Measurements from ENCODE around the gene OPN1SW.

OPN1SW gene

DNA sequence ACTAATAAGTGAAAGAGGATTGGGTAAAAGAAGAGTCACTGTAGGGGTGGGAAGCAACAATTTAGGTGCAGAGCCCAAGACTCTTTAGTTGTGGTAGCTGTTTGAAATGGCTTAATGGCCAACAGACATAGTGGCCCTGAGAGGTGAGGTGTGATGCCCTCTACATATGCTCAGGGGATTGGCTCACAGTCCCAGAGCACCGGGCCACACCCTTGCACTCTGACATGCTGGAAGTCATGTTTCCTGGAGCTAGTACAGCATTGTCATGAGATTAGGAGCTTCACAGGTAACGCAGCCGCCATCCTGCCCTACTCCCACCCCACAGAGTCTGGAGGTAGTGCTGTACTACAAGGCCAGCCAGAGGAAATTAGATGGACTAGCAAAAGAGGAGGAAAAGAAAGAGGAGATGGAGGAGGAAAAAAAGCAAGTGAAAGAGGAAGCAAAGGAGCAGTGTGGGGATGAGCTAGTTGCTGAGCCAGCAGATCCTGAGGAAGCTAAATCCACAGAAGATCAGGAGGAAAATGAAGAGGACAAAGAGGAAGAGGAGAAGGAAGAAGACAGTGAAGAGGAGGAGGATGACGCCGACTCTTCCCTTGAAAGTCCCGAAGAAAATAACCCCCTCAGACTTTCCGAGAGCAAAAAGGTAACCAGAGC lies 39.8 kb upstream of the OPN1SW start:
- H3K36me3 ChIP-seq (replicated peaks; ENCODE audit: insufficient read depth, low read length), result no peaks in the 10 kb centered on the region
- no peak overlapping the region for H3K9ac ChIP-seq (ENCODE audit: low read length)
- no peak overlapping the region for H3K4me2 ChIP-seq (ENCODE audit: low read depth, low read length)
- H3K4me1 ChIP-seq (ENCODE audit: low read length), result peaks cover 22% of the 10 kb centered on the region
- H2AFZ ChIP-seq (ENCODE audit: low read length), result no peak overlapping the region
- H3F3A ChIP-seq (ENCODE audit: insufficient read depth, low read length), result peaks cover 10% of the 10 kb centered on the region
- TF ChIP-seq, protein P1, sequence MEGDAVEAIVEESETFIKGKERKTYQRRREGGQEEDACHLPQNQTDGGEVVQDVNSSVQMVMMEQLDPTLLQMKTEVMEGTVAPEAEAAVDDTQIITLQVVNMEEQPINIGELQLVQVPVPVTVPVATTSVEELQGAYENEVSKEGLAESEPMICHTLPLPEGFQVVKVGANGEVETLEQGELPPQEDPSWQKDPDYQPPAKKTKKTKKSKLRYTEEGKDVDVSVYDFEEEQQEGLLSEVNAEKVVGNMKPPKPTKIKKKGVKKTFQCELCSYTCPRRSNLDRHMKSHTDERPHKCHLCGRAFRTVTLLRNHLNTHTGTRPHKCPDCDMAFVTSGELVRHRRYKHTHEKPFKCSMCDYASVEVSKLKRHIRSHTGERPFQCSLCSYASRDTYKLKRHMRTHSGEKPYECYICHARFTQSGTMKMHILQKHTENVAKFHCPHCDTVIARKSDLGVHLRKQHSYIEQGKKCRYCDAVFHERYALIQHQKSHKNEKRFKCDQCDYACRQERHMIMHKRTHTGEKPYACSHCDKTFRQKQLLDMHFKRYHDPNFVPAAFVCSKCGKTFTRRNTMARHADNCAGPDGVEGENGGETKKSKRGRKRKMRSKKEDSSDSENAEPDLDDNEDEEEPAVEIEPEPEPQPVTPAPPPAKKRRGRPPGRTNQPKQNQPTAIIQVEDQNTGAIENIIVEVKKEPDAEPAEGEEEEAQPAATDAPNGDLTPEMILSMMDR (IDR thresholded peaks at IDR 0.05; ENCODE audit: low read length), result no peak
- no peaks in the 10 kb centered on the region for H3K79me2 ChIP-seq (ENCODE audit: low read length)
- no peaks in the 10 kb centered on the region for H3K9me2 ChIP-seq (replicated peaks; ENCODE audit: insufficient read depth, low read length)
- no peak for DNase-seq
- no peak overlapping the region for H3K27ac ChIP-seq (ENCODE audit: low read length)
- no peaks in the 10 kb centered on the region for H3K9me3 ChIP-seq (replicated peaks; ENCODE audit: insufficient read depth, low read length)
- H3K27me3 ChIP-seq (replicated peaks; ENCODE audit: insufficient read depth, low read length), result no peaks in the 10 kb centered on the region
- no peaks in the 10 kb centered on the region for H4K20me1 ChIP-seq (ENCODE audit: insufficient read depth, low read length)
- H3K4me3 ChIP-seq (ENCODE audit: low read length), result no peak overlapping the region

DNA sequence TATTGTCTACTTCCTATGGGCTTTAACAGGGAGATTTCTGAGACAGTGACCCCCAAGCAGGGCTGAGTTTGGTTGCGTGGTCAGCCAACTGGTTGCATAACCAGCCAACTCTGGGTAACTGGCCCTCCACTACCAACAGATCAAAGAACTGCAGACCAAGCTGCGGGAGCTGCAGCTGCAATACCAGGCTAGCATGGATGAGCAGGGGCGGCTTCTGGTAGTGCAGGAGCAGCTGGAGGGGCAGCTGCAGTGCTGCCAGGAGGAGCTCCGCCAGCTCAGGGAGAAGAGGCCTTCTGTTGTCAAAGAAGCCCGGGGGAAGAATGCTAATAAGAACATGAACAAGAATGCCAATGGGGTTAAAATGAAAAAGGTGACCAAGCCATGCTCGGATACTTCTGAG lies 38.9 kb upstream of the OPN1SW start:
- no peaks in the 10 kb centered on the region for H3K79me2 ChIP-seq (ENCODE audit: low read length)
- peaks cover 22% of the 10 kb centered on the region for H3K4me1 ChIP-seq (ENCODE audit: low read length)
- H3K27ac ChIP-seq (ENCODE audit: low read length), result no peak overlapping the region
- no peak overlapping the region for H2AFZ ChIP-seq (ENCODE audit: low read length)
- H3K9ac ChIP-seq (ENCODE audit: low read length), result no peak overlapping the region
- H4K20me1 ChIP-seq (ENCODE audit: insufficient read depth, low read length), result no peaks in the 10 kb centered on the region
- no peak for DNase-seq
- TF ChIP-seq EZH2 (optimal IDR thresholded peaks at IDR 0.05; ENCODE audit: low read depth, low read length) (no peak), EZH2phosphoT487 (IDR thresholded peaks at IDR 0.05; ENCODE audit: low read length) (no peak)
- TF ChIP-seq, protein P1 (IDR thresholded peaks at IDR 0.05; ENCODE audit: low read length), result no peak
- no peaks in the 10 kb centered on the region for H3K27me3 ChIP-seq (replicated peaks; ENCODE audit: insufficient read depth, low read length)
- no peaks in the 10 kb centered on the region for H3K36me3 ChIP-seq (replicated peaks; ENCODE audit: insufficient read depth, low read length)
- H3K4me2 ChIP-seq (ENCODE audit: low read depth, low read length), result no peak overlapping the region
- no peaks in the 10 kb centered on the region for H3K9me2 ChIP-seq (replicated peaks; ENCODE audit: insufficient read depth, low read length)
- H3K9me3 ChIP-seq (replicated peaks; ENCODE audit: insufficient read depth, low read length), result no peaks in the 10 kb centered on the region
- peaks cover 10% of the 10 kb centered on the region for H3F3A ChIP-seq (ENCODE audit: insufficient read depth, low read length)
- H3K4me3 ChIP-seq (ENCODE audit: low read length), result no peak overlapping the region

DNA sequence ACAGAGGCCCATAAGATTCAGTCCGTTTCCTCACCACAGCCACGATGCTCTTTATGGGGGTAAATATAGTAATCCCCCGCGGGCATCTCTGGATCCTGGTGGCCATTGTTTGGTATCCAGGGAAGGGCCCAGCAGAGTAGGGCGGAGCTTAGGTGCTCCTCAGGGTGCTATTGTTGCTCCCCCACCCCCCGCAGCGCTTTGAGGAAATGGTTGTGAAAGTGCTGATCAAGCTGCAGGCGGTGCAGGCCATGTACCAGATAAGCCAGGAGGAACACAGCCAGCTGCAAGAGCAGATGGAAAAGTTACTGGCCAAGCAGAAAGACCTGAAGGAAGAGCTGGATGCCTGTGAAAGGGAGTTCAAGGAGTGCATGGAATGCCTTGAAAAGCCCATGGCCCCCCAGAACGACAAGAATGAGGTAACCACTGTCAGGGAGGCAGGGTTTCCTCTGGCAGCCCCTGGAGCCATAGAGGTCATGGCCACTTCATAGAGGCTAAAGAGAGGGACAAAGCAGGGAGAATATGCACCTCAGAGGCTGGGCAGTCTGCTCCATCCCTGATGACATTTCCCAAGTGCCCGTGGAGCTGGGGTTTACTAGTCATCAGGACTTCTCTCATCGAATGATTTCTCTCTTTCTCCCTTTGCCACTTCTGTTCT lies 37.0 kb upstream of the OPN1SW start:
- H2AFZ ChIP-seq (ENCODE audit: low read length), result peak overlapping the region; percentile 67
- no peaks in the 10 kb centered on the region for H3K36me3 ChIP-seq (replicated peaks; ENCODE audit: insufficient read depth, low read length)
- peak overlapping the region; percentile 15; the same call in 1 of the 2 replicates for H3K4me3 ChIP-seq (ENCODE audit: low read length)
- H4K20me1 ChIP-seq (ENCODE audit: insufficient read depth, low read length), result no peaks in the 10 kb centered on the region
- peaks cover 10% of the 10 kb centered on the region for H3F3A ChIP-seq (ENCODE audit: insufficient read depth, low read length)
- H3K9me3 ChIP-seq (replicated peaks; ENCODE audit: insufficient read depth, low read length), result no peaks in the 10 kb centered on the region
- H3K9ac ChIP-seq (ENCODE audit: low read length), result peak overlapping the region; percentile 17; the same call in 1 of the 2 replicates
- peak; percentile 93 for DNase-seq
- H3K27ac ChIP-seq (ENCODE audit: low read length), result peak overlapping the region; percentile 53; the same call in 1 of the 2 replicates
- H3K79me2 ChIP-seq (ENCODE audit: low read length), result no peaks in the 10 kb centered on the region
- no peaks in the 10 kb centered on the region for H3K9me2 ChIP-seq (replicated peaks; ENCODE audit: insufficient read depth, low read length)
- peak overlapping the region; percentile 80 for H3K4me2 ChIP-seq (ENCODE audit: low read depth, low read length)
- TF ChIP-seq EZH2 (optimal IDR thresholded peaks at IDR 0.05; ENCODE audit: low read depth, low read length) (no peak), EZH2phosphoT487 (IDR thresholded peaks at IDR 0.05; ENCODE audit: low read length) (no peak)
- TF ChIP-seq, protein P1 (IDR thresholded peaks at IDR 0.05; ENCODE audit: low read length), result no peak
- no peaks in the 10 kb centered on the region for H3K27me3 ChIP-seq (replicated peaks; ENCODE audit: insufficient read depth, low read length)
- peaks cover 22% of the 10 kb centered on the region for H3K4me1 ChIP-seq (ENCODE audit: low read length)
